Measurements from ENCODE around the gene PDE4D.

PDE4D gene

GRCh38 chr5:59260973-59261372, 632.6 kb downstream of the PDE4D start:
- CTCF ChIA-PET = no interaction called here

GRCh38 chr5:59260200-59260599, 633.3 kb downstream of the PDE4D start:
- TF ChIP-seq SP1 (IDR thresholded peaks at IDR 0.05) = no peak
- no peak for TF ChIP-seq NFRKB (IDR thresholded peaks at IDR 0.05)
- TF ChIP-seq FOXK2 (IDR thresholded peaks at IDR 0.05) = no peak
- TF ChIP-seq FOXM1 (IDR thresholded peaks at IDR 0.05; ENCODE audit: borderline replicate concordance) = no peak
- TF ChIP-seq ELF4 (IDR thresholded peaks at IDR 0.05) = no peak
- no peak for TF ChIP-seq SUZ12 (IDR thresholded peaks at IDR 0.05)
- no peak for TF ChIP-seq CTBP1 (IDR thresholded peaks at IDR 0.05; ENCODE audit: borderline replicate concordance)
- no peak for TF ChIP-seq HDGF (IDR thresholded peaks at IDR 0.05; ENCODE audit: borderline replicate concordance)
- no peak for TF ChIP-seq BHLHE40 (IDR thresholded peaks at IDR 0.05; ENCODE audit: borderline replicate concordance)
- TF ChIP-seq TARDBP (IDR thresholded peaks at IDR 0.05) = no peak
- no peak for TF ChIP-seq FOXA1 (IDR thresholded peaks at IDR 0.05)
- no peak for TF ChIP-seq ZNF384 (IDR thresholded peaks at IDR 0.05)
- TF ChIP-seq ARNT (IDR thresholded peaks at IDR 0.05) = no peak
- no peak for TF ChIP-seq PKNOX1 (IDR thresholded peaks at IDR 0.05)
- no peak for TF ChIP-seq LEF1 (IDR thresholded peaks at IDR 0.05; ENCODE audit: borderline replicate concordance)
- TF ChIP-seq L3MBTL2 (conservative IDR thresholded peaks at IDR 0.05) = no peak
- ChIA-PET POLR2A (no interaction called here), CTCF (no interaction called here)
- no peak for DNase-seq (ENCODE audit: extremely low spot score)

More at GRCh38 chr5:59260973-59261372, 632.6 kb downstream of the PDE4D start:
- DNase-seq (ENCODE audit: extremely low spot score) = no peak
- TF ChIP-seq PKNOX1 (IDR thresholded peaks at IDR 0.05) (no peak), FOXK2 (IDR thresholded peaks at IDR 0.05) (no peak), SUZ12 (IDR thresholded peaks at IDR 0.05) (no peak), BHLHE40 (IDR thresholded peaks at IDR 0.05; ENCODE audit: borderline replicate concordance) (no peak), CTBP1 (IDR thresholded peaks at IDR 0.05; ENCODE audit: borderline replicate concordance) (no peak), ZNF384 (IDR thresholded peaks at IDR 0.05) (no peak), FOXM1 (IDR thresholded peaks at IDR 0.05; ENCODE audit: borderline replicate concordance) (no peak), ARNT (IDR thresholded peaks at IDR 0.05) (no peak), SP1 (IDR thresholded peaks at IDR 0.05) (no peak), FOXA1 (IDR thresholded peaks at IDR 0.05) (no peak)
- POLR2A ChIA-PET = no interaction called here

GRCh38 chr5:59259237-59259636, 634.3 kb downstream of the PDE4D start:
- CTCF ChIA-PET = no interaction called here
- no peak for DNase-seq (ENCODE audit: extremely low spot score)

GRCh38 chr5:59257488-59258400, 635.8 kb downstream of the PDE4D start:
- CTCF ChIA-PET = no interaction called here
- no peak for DNase-seq (ENCODE audit: extremely low spot score)
- TF ChIP-seq LEF1 (IDR thresholded peaks at IDR 0.05; ENCODE audit: borderline replicate concordance) (no peak), FOXK2 (IDR thresholded peaks at IDR 0.05) (no peak)
- POLR2A ChIA-PET = no interaction called here

More at GRCh38 chr5:59259237-59259636, 634.3 kb downstream of the PDE4D start:
- POLR2A ChIA-PET = no interaction called here
- no peak for TF ChIP-seq ARNT (IDR thresholded peaks at IDR 0.05)
- no peak for TF ChIP-seq CTBP1 (IDR thresholded peaks at IDR 0.05; ENCODE audit: borderline replicate concordance)
- TF ChIP-seq SP1 (IDR thresholded peaks at IDR 0.05) = no peak
- TF ChIP-seq NFRKB (IDR thresholded peaks at IDR 0.05) = no peak
- no peak for TF ChIP-seq FOXK2 (IDR thresholded peaks at IDR 0.05)

GRCh38 chr5:59256331-59256730, 637.2 kb downstream of the PDE4D start:
- ChIA-PET CTCF (no interaction called here), POLR2A (no interaction called here)
- no peak for DNase-seq (ENCODE audit: extremely low spot score)
- TF ChIP-seq SUZ12 (IDR thresholded peaks at IDR 0.05) (no peak), NFRKB (IDR thresholded peaks at IDR 0.05) (no peak), FOXM1 (IDR thresholded peaks at IDR 0.05; ENCODE audit: borderline replicate concordance) (no peak), BHLHE40 (IDR thresholded peaks at IDR 0.05; ENCODE audit: borderline replicate concordance) (no peak), CTBP1 (IDR thresholded peaks at IDR 0.05; ENCODE audit: borderline replicate concordance) (no peak)

GRCh38 chr5:59254055-59254687, 639.4 kb downstream of the PDE4D start:
- ChIA-PET CTCF (no interaction called here), POLR2A (no interaction called here)
- DNase-seq (ENCODE audit: extremely low spot score) = no peak
- TF ChIP-seq PKNOX1 (IDR thresholded peaks at IDR 0.05) (no peak), SP1 (IDR thresholded peaks at IDR 0.05) (no peak), CTBP1 (IDR thresholded peaks at IDR 0.05; ENCODE audit: borderline replicate concordance) (no peak), NFRKB (IDR thresholded peaks at IDR 0.05) (no peak), ZNF384 (IDR thresholded peaks at IDR 0.05) (no peak), BHLHE40 (IDR thresholded peaks at IDR 0.05; ENCODE audit: borderline replicate concordance) (no peak), ELF4 (IDR thresholded peaks at IDR 0.05) (no peak), LEF1 (IDR thresholded peaks at IDR 0.05; ENCODE audit: borderline replicate concordance) (no peak), HDGF (IDR thresholded peaks at IDR 0.05; ENCODE audit: borderline replicate concordance) (no peak), L3MBTL2 (conservative IDR thresholded peaks at IDR 0.05) (no peak), SUZ12 (IDR thresholded peaks at IDR 0.05) (no peak), FOXA1 (IDR thresholded peaks at IDR 0.05) (no peak)

All from HEK293T (cell line).